ENCODE results near the gene SPDYA.

Gene SPDYA

DNA sequence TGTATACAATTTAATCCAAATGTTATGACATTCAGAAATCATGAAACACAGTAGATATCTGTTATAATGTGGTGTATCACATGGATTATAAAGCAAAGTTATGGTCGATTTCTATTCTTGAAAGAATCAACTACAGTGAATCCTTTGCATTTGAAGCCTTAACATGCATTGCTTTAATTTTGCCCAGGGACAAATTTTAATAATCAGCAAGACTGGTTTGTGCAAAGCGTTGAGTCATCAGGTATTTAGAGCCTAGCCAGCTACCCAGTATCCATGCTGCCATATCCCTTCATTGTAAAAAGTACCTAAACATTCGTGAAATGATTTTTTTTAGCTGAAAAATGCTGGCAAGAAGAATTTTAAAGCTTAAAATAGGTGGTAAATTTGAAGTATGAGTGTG lies 8.9 kb upstream of the SPDYA start:
- Histone ChIP-seq H3K9ac (ENCODE audit: insufficient read length, low read depth) (no peak overlapping the region), H3K36me3 (ENCODE audit: insufficient read depth, insufficient read length, low read length) (peaks cover 28% of the 10 kb centered on the region), H3K9me3 (ENCODE audit: insufficient read depth, low read length) (no peaks in the 10 kb centered on the region), H3K27me3 (ENCODE audit: insufficient read depth, insufficient read length) (no peaks in the 10 kb centered on the region), H3K4me1 (ENCODE audit: insufficient read depth, insufficient read length) (no peaks in the 10 kb centered on the region), H3K4me3 (ENCODE audit: insufficient read length, low read depth) (no peak overlapping the region)
- DNase-seq (ENCODE audit: low read depth, low spot score): no peak
- TF ChIP-seq SUZ12 (IDR thresholded peaks at IDR 0.05; ENCODE audit: extremely low read depth, insufficient read depth, insufficient read length) (no peak), YY1 (IDR thresholded peaks at IDR 0.05; ENCODE audit: insufficient read depth, insufficient read length) (no peak), ZNF274 (IDR thresholded peaks at IDR 0.05; ENCODE audit: low read depth, low read length) (no peak)

DNA sequence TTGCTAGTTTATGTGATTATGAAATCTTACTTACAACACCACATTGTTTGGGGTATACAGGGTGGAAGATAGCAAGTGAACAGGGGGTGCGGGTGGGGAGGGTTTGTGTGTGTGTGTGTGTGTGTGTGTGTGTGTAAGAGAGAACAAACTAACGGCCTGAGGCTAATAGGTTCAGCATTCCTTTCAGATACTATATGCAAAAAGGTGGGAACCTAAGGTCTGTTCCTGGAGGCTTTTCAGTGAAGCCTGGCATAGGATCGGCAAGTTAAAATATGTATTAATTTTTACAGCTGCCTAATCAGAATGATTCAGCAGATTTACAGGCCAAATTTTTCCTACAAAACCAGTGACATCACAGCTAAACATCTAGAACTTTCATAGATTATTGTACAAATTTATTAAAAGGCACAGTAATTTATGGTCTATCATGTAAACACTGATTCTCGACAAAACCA lies 7.6 kb upstream of the SPDYA start:
- Histone ChIP-seq H3K9ac (ENCODE audit: insufficient read length, low read depth) (no peak overlapping the region), H3K9me3 (ENCODE audit: insufficient read depth, low read length) (no peaks in the 10 kb centered on the region), H3K4me3 (ENCODE audit: insufficient read length, low read depth) (no peak overlapping the region), H3K27me3 (ENCODE audit: insufficient read depth, insufficient read length) (no peaks in the 10 kb centered on the region), H3K4me1 (ENCODE audit: insufficient read depth, insufficient read length) (no peaks in the 10 kb centered on the region), H3K36me3 (ENCODE audit: insufficient read depth, insufficient read length, low read length) (peaks cover 28% of the 10 kb centered on the region)
- no peak for TF ChIP-seq SUZ12 (IDR thresholded peaks at IDR 0.05; ENCODE audit: extremely low read depth, insufficient read depth, insufficient read length)
- no peak for TF ChIP-seq YY1 (IDR thresholded peaks at IDR 0.05; ENCODE audit: insufficient read depth, insufficient read length)
- TF ChIP-seq ZNF274 (IDR thresholded peaks at IDR 0.05; ENCODE audit: low read depth, low read length): no peak
- no peak for DNase-seq (ENCODE audit: low read depth, low spot score)

DNA sequence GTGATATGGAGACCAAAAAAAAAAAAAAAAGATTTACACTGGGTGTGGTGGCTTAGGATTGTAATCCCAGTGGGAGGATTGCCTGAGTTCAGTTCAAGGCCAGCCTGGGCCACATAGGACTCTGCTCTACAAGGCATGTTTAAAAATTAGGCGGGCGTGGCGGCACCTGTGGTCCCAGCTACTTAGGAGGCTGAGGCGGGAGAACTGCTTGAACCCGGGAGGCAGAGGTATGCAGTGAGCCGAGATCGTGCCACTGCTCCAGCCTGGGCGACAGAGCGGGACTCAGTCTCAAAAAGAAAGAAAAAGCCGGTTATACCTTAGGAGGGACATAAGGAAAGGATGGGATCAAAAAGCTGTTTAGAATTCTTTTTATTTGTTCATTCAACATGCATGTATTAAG lies 707 bp upstream of the SPDYA start:
- Histone ChIP-seq H3K9me3 (ENCODE audit: insufficient read depth, low read length) (peaks cover 7% of the 10 kb centered on the region; the same call in 1 of the 2 replicates), H3K9ac (ENCODE audit: insufficient read length, low read depth) (peak overlapping the region; percentile 42), H3K4me1 (ENCODE audit: insufficient read depth, insufficient read length) (no peaks in the 10 kb centered on the region), H3K36me3 (ENCODE audit: insufficient read depth, insufficient read length, low read length) (peaks cover 4% of the 10 kb centered on the region), H3K27me3 (ENCODE audit: insufficient read depth, insufficient read length) (peaks cover 11% of the 10 kb centered on the region), H3K4me3 (ENCODE audit: insufficient read length, low read depth) (peak overlapping the region; percentile 28)
- no peak for DNase-seq (ENCODE audit: low read depth, low spot score)
- TF ChIP-seq YY1 (IDR thresholded peaks at IDR 0.05; ENCODE audit: insufficient read depth, insufficient read length) (no peak), SUZ12 (IDR thresholded peaks at IDR 0.05; ENCODE audit: extremely low read depth, insufficient read depth, insufficient read length) (no peak), ZNF274 (IDR thresholded peaks at IDR 0.05; ENCODE audit: low read depth, low read length) (no peak)

DNA sequence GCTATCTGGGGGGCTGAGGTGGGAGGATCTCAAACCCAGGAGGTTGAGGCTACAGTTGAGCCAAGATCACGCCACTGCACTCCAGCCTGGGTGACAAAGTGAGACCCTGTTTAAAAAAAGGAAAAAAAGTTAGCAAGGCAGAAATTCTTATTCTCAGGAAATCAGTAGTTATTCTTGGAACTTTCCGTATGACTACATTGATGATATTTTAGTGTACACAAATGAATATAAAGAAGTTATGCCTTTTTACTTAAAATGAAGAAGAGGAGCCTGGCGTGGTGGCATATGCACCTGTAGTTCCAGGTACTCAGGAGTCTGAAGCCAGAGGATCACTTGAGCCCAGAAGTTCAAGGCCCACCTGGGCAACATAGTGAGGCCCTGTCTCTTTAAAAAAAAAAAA lies 7.4 kb downstream of the SPDYA start:
- TF ChIP-seq SUZ12 (IDR thresholded peaks at IDR 0.05; ENCODE audit: extremely low read depth, insufficient read depth, insufficient read length): no peak
- no peak for TF ChIP-seq YY1 (IDR thresholded peaks at IDR 0.05; ENCODE audit: insufficient read depth, insufficient read length)
- TF ChIP-seq ZNF274 (IDR thresholded peaks at IDR 0.05; ENCODE audit: low read depth, low read length): no peak
- Histone ChIP-seq H3K4me3 (ENCODE audit: insufficient read length, low read depth) (no peak overlapping the region), H3K9me3 (ENCODE audit: insufficient read depth, low read length) (no peaks in the 10 kb centered on the region), H3K36me3 (ENCODE audit: insufficient read depth, insufficient read length, low read length) (no peaks in the 10 kb centered on the region), H3K9ac (ENCODE audit: insufficient read length, low read depth) (no peak overlapping the region), H3K27me3 (ENCODE audit: insufficient read depth, insufficient read length) (no peaks in the 10 kb centered on the region), H3K4me1 (ENCODE audit: insufficient read depth, insufficient read length) (no peaks in the 10 kb centered on the region)
- DNase-seq (ENCODE audit: low read depth, low spot score): no peak

DNA sequence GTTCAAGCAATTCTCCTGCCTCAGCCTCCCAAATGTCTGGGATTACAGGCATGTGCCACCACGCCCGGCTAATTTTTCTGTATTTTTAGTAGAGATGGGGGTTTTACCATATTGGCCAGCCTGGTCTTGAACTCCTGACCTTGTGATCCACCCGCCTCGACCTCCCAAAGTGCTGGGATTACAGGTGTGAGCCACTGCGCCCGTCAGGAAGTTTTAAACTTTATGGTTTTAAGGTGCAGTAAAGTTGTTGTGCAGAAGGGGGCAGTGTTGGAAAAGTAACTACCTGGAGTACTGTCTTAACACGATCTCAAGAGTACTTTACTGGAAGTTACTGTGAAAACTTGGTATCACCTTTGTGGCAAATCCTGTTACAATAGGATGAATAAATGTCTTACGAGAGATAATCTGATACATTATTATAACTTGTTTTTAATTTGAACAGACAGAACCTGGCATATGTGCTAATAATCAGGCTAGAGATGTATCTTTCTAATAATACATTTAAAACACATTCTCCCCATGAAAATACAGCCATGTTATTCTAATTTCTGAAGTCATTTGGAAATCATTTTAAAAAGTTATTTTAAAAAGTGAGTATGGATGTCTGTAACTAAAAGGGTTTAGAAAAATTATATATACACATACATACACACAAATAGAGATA lies 10.8 kb downstream of the SPDYA start:
- no peak overlapping the region for H3K4me3 ChIP-seq (ENCODE audit: insufficient read length, low read depth)
- no peaks in the 10 kb centered on the region for H3K9me3 ChIP-seq (ENCODE audit: insufficient read depth, low read length)
- no peak for TF ChIP-seq SUZ12 (IDR thresholded peaks at IDR 0.05; ENCODE audit: extremely low read depth, insufficient read depth, insufficient read length)
- no peak for TF ChIP-seq ZNF274 (IDR thresholded peaks at IDR 0.05; ENCODE audit: low read depth, low read length)
- no peak for TF ChIP-seq YY1 (IDR thresholded peaks at IDR 0.05; ENCODE audit: insufficient read depth, insufficient read length)
- DNase-seq (ENCODE audit: low read depth, low spot score): peak; percentile 73
- H3K36me3 ChIP-seq (ENCODE audit: insufficient read depth, insufficient read length, low read length): no peaks in the 10 kb centered on the region
- no peaks in the 10 kb centered on the region for H3K4me1 ChIP-seq (ENCODE audit: insufficient read depth, insufficient read length)
- no peak overlapping the region for H3K9ac ChIP-seq (ENCODE audit: insufficient read length, low read depth)
- no peaks in the 10 kb centered on the region for H3K27me3 ChIP-seq (ENCODE audit: insufficient read depth, insufficient read length)

DNA sequence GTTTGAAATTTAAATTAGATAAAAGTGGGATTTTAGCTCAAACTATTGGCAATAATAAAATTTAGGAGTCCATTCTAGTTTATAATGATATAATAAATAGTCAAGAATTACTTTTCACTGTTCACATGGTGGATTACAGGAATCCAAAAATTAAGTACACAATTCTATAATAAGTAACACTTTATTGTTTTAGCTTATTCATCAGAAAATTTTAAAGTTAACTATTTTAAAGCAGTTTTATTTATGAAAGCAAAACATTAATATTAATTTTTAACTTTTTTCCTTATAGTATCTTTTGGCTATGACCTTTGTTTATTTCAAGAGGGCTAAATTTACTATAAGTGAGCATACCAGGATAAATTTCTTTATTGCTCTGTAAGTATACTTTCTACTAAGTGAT lies 11.4 kb downstream of the SPDYA start:
- H3K9me3 ChIP-seq (ENCODE audit: insufficient read depth, low read length): no peaks in the 10 kb centered on the region
- no peak overlapping the region for H3K9ac ChIP-seq (ENCODE audit: insufficient read length, low read depth)
- no peaks in the 10 kb centered on the region for H3K27me3 ChIP-seq (ENCODE audit: insufficient read depth, insufficient read length)
- H3K4me3 ChIP-seq (ENCODE audit: insufficient read length, low read depth): no peak overlapping the region
- H3K4me1 ChIP-seq (ENCODE audit: insufficient read depth, insufficient read length): no peaks in the 10 kb centered on the region
- DNase-seq (ENCODE audit: low read depth, low spot score): no peak
- H3K36me3 ChIP-seq (ENCODE audit: insufficient read depth, insufficient read length, low read length): no peaks in the 10 kb centered on the region
- no peak for TF ChIP-seq ZNF274 (IDR thresholded peaks at IDR 0.05; ENCODE audit: low read depth, low read length)
- TF ChIP-seq YY1 (IDR thresholded peaks at IDR 0.05; ENCODE audit: insufficient read depth, insufficient read length): no peak
- TF ChIP-seq SUZ12 (IDR thresholded peaks at IDR 0.05; ENCODE audit: extremely low read depth, insufficient read depth, insufficient read length): no peak

DNA sequence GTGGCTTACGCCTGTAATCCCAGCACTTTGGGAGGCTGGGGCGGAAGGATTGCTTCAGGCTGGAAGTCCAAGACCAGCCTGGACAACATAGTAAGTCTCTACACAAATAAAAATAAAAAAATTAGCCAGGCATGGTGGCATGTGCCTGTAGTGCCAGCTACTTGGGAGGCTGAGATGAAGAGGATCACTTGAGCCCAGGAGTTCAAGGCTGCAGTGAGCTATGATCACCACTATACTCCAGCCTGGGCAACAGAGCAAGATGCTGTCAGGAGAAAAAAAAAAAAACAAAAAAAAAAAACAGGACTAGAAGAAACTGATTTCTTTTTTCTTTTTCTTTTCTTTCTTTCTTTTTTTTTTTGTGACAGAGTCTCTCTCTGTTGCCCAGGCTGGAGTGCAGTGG lies 13.6 kb downstream of the SPDYA start:
- H3K9me3 ChIP-seq (ENCODE audit: insufficient read depth, low read length): no peaks in the 10 kb centered on the region
- DNase-seq (ENCODE audit: low read depth, low spot score): no peak
- H3K4me3 ChIP-seq (ENCODE audit: insufficient read length, low read depth): no peak overlapping the region
- no peak overlapping the region for H3K9ac ChIP-seq (ENCODE audit: insufficient read length, low read depth)
- no peaks in the 10 kb centered on the region for H3K27me3 ChIP-seq (ENCODE audit: insufficient read depth, insufficient read length)
- no peaks in the 10 kb centered on the region for H3K4me1 ChIP-seq (ENCODE audit: insufficient read depth, insufficient read length)
- TF ChIP-seq SUZ12 (IDR thresholded peaks at IDR 0.05; ENCODE audit: extremely low read depth, insufficient read depth, insufficient read length) (no peak), YY1 (IDR thresholded peaks at IDR 0.05; ENCODE audit: insufficient read depth, insufficient read length) (no peak), ZNF274 (IDR thresholded peaks at IDR 0.05; ENCODE audit: low read depth, low read length) (no peak)
- no peaks in the 10 kb centered on the region for H3K36me3 ChIP-seq (ENCODE audit: insufficient read depth, insufficient read length, low read length)
